Endothelial cell of umbilical vein (primary cell): ENCODE data around the gene PPP1R12A. TPM values are rescaled to one million over a fixed set of nuclear protein-coding genes. Genes with fewer than 3 reads are reported as not detected.

Experiments used
- BruUV-seq: library from RNA; stranded (reverse); fragments of 400-500 nt; replicated peaks from 2 replicates; lab custom pipeline; 2021; lab: Mats Ljungman, UMichigan
- CTCF ChIA-PET: fragments of 300-600, 350-600 bp; sonication (Branson Sonifier 250); formaldehyde crosslinking; loops from one replicate; lab custom pipeline; 2021; ENCODE audit warnings: antibody characterized with exemption, inconsistent platforms; lab: Charles Lee
- POLR2A ChIA-PET: fragments of 300-600, 350-600 bp; sonication (Branson Sonifier 250); formaldehyde crosslinking; loops from one replicate; lab custom pipeline; 2021; ENCODE audit warnings: antibody characterized with exemption, inconsistent platforms; lab: Charles Lee
- DNase-seq: peaks from one replicate; pipeline ENCODE4 v3.0.0-alpha.2; 2011; ENCODE audit warnings: low read depth, low spot score
- FAIRE-seq: peaks from 2 replicates; lab custom pipeline; 2011; peaks lifted over from hg19 to GRCh38; lab: Jason Lieb, UNC
- H2AFZ ChIP-seq: 2 replicates; pipeline ENCODE4 v1.6.0; 2012; ENCODE audit warnings: low read depth, low read length, control low read depth, inconsistent platforms
- H3K27ac ChIP-seq: 2 replicates; pipeline ENCODE4 v1.5.1; 2011; ENCODE audit warnings: low read depth, mild to moderate bottlenecking, control low read depth, low read length, moderate library complexity; ENCODE audit not compliant: insufficient read depth
- H3K27me3 ChIP-seq, 2 experiments: 2 replicates each; pipeline versions ENCODE4 v1.6.0 to v1.6.1; 2011; ENCODE audit warnings: low read length in 2 of 2, mixed read lengths in 1 of 2; ENCODE audit not compliant: control insufficient read depth in 2 of 2, insufficient read depth in 2 of 2
- H3K36me3 ChIP-seq, 2 experiments: 2 replicates in 1 of 2; 3 replicates in 1 of 2; pipeline ENCODE4 v1.5.1; 2011; ENCODE audit warnings: low read length in 2 of 2, mild to moderate bottlenecking in 1 of 2, moderate library complexity in 1 of 2; ENCODE audit not compliant: control insufficient read depth in 2 of 2, insufficient read depth in 2 of 2; ENCODE audit errors: extremely low read depth in 1 of 2
- H3K4me1 ChIP-seq: 3 replicates; pipeline ENCODE4 v1.5.1; 2011; ENCODE audit warnings: mild to moderate bottlenecking, low read length; ENCODE audit not compliant: control insufficient read depth, insufficient read depth; ENCODE audit errors: extremely low read depth
- H3K4me2 ChIP-seq: 2 replicates; pipeline ENCODE4 v1.6.1; 2011; ENCODE audit warnings: low read length, control low read depth, mixed read lengths; ENCODE audit not compliant: insufficient read depth
- H3K4me3 ChIP-seq, 3 experiments: fragments of 200-600 bp in 1 of 3; sonication (generic), shearing (Covaris generic) in 1 of 3; replicated peaks in 1 of 3; 2 replicates each; pipeline ENCODE4 v1.5.1; 2011 to 2016; ENCODE audit warnings: control low read depth in 3 of 3, low read length in 3 of 3, mild to moderate bottlenecking in 2 of 3, inconsistent platforms in 1 of 3, low read depth in 1 of 3, moderate library complexity in 1 of 3; ENCODE audit not compliant: insufficient read depth in 1 of 3
- H3K79me2 ChIP-seq: 2 replicates; pipeline ENCODE4 v1.6.0; 2012; ENCODE audit warnings: low read length, inconsistent platforms; ENCODE audit not compliant: control insufficient read depth, insufficient read depth
- H3K9ac ChIP-seq: replicated peaks from 2 replicates; pipeline ENCODE3; 2011; ENCODE audit warnings: low read length, control low read depth; ENCODE audit not compliant: insufficient read depth; ENCODE audit errors: extremely low read depth
- H3K9me1 ChIP-seq: replicated peaks from 3 replicates; pipeline ENCODE4 v1.6.0; 2011; ENCODE audit warnings: mild to moderate bottlenecking, low read length; ENCODE audit not compliant: control insufficient read depth, insufficient read depth; ENCODE audit errors: extremely low read depth
- H3K9me3 ChIP-seq: replicated peaks from 2 replicates; pipeline ENCODE4 v1.5.1; 2012; ENCODE audit warnings: low read length, inconsistent platforms; ENCODE audit not compliant: control insufficient read depth, insufficient read depth
- H4K20me1 ChIP-seq: replicated peaks from 2 replicates; pipeline ENCODE3; 2011; ENCODE audit warnings: mild to moderate bottlenecking, low read length; ENCODE audit not compliant: control insufficient read depth, insufficient read depth; ENCODE audit errors: extremely low read depth
- CTCF ChIP-seq, 2 donors: IDR thresholded peaks; 1 replicate in 1 of 2; 2 replicates in 1 of 2; pipeline ENCODE4 v1.5.1; 2011; ENCODE audit warnings: low read length in 2 of 2, mild to moderate bottlenecking in 2 of 2, moderate library complexity in 2 of 2, control low read depth in 1 of 2, inconsistent platforms in 1 of 2, low read depth in 1 of 2; ENCODE audit not compliant: insufficient read depth in 1 of 2; ENCODE audit errors: extremely low read depth in 1 of 2
- EZH2 ChIP-seq: IDR thresholded peaks from 2 replicates; pipeline ENCODE4 v1.6.1; 2012; ENCODE audit warnings: borderline replicate concordance, low read depth, mild to moderate bottlenecking, moderate library complexity, low read length, inconsistent platforms; ENCODE audit not compliant: severe bottlenecking
- FOS ChIP-seq: IDR thresholded peaks from 2 replicates; pipeline ENCODE4 v1.6.1; 2011; ENCODE audit warnings: mild to moderate bottlenecking, low read length, moderate library complexity, borderline replicate concordance; ENCODE audit not compliant: insufficient read depth
- GATA2 ChIP-seq: IDR thresholded peaks from 2 replicates; pipeline ENCODE4 v1.7.0; 2011; ENCODE audit warnings: low read depth, mild to moderate bottlenecking, moderate library complexity, mixed read lengths, low read length; ENCODE audit not compliant: insufficient read length, insufficient read depth
- JUN ChIP-seq: IDR thresholded peaks from 2 replicates; pipeline ENCODE4 v1.6.1; 2011; ENCODE audit warnings: borderline replicate concordance, low read depth; ENCODE audit not compliant: insufficient read length, insufficient read depth
- MAX ChIP-seq: IDR thresholded peaks from 2 replicates; pipeline ENCODE4 v1.6.1; 2011; ENCODE audit not compliant: insufficient read depth, insufficient read length
- MYC ChIP-seq: IDR thresholded peaks from one replicate; pipeline ENCODE4 v1.6.1; 2011; ENCODE audit warnings: mild to moderate bottlenecking, low read depth, low read length
- POLR2A ChIP-seq: IDR thresholded peaks from 2 replicates; pipeline ENCODE4 v1.6.1; 2012; ENCODE audit warnings: low read depth, mild to moderate bottlenecking, control low read depth, low read length
- POLR2AphosphoS5 ChIP-seq: IDR thresholded peaks from 2 replicates; pipeline ENCODE4 v1.6.1; 2012; ENCODE audit warnings: low read depth, mild to moderate bottlenecking, control low read depth, low read length, moderate library complexity; ENCODE audit not compliant: insufficient read depth
- dilution Hi-C: fragments of 300-500 bp; cut with MboI; formaldehyde crosslinking; loops from one replicate; pipeline ENCODE4 v1.15.0; 2019; ENCODE audit warnings: low sequenced_read_pairs; ENCODE audit not compliant: extremely low pct_ligation_motif_present
- intact Hi-C: fragments of 100-400 bp; cut with micrococcal nuclease; formaldehyde crosslinking; loops from one replicate; pipeline ENCODE4 v1.10.0; 2022
- polyA plus RNA-seq, 4 experiments: library from polyadenylated mRNA; depleted of rRNA in 3 of 4; stranded (reverse) in 3 of 4; unstranded in 1 of 4; fragments of >200 nt; gene quantifications; 2 replicates each; pipeline versions ENCODE4 v1.2.1 to v1.2.3, GENCODE V29; 2011 to 2012; ENCODE audit warnings: missing spikeins in 1 of 4
- total RNA-seq: library from RNA; stranded (reverse); gene quantifications from 2 replicates; pipeline ENCODE4 v1.2.3, GENCODE V29; 2021

The PPP1R12A gene
- total and polyA plus RNA-seq, 2 donors (not counting 3 experiments of a cell fraction or from before 2014, with no cell fraction given), result 12.9 to 83.9 TPM

GRCh38 chr12:79911889-79912656 is 22.8 kb downstream of the PPP1R12A start:
- no TSS peak for BruUV-seq

More at GRCh38 chr12:79911889-79912656, 22.8 kb downstream of the PPP1R12A start:
- Histone ChIP-seq H3K9me3 (no peaks in the 10 kb centered on the region), H3K27ac (no peak overlapping the region), H3K9ac (no peak overlapping the region), H4K20me1 (peaks cover 14% of the 10 kb centered on the region), H3K27me3 (no peaks in the 10 kb centered on the region), H3K36me3 (no peaks in the 10 kb centered on the region), H3K79me2 (peaks cover 91% of the 10 kb centered on the region), H3K4me1 (no peaks in the 10 kb centered on the region), H2AFZ (no peak overlapping the region), H3K9me1 (no peaks in the 10 kb centered on the region), H3K4me3 (no peak overlapping the region), H3K4me2 (no peak overlapping the region)
- TF ChIP-seq FOS, result no peak
- TF ChIP-seq POLR2A, result no peak
- TF ChIP-seq EZH2, result no peak
- TF ChIP-seq MAX, result no peak
- no peak for TF ChIP-seq GATA2
- no peak for TF ChIP-seq MYC
- TF ChIP-seq POLR2AphosphoS5, result no peak
- TF ChIP-seq JUN, result no peak
- TF ChIP-seq CTCF (IDR thresholded peaks at IDR 0.05; ENCODE audit: extremely low read depth in 1 of 2, insufficient read depth in 1 of 2, low read depth in 1 of 2, low read length in 2 of 2), result no peak
- intact Hi-C loops, result no loop called here
- ChIA-PET CTCF (interaction anchor here (0.5 to 2.7 kb wide), 4 partner anchors 22 to 326 kb away, joined by 3 to 9 read pairs (median 4); no protein-coding TSS in a partner anchor), POLR2A (no interaction called here)
- DNase-seq (no peak), FAIRE-seq (no peak)
- dilution Hi-C loops, result no loop called here
